ENCODE results near the gene LAG3. TPM values are rescaled to one million over a fixed set of nuclear protein-coding genes. Genes with fewer than 3 reads are reported as not detected.

The LAG3 gene
- total RNA-seq: 1 to 10 TPM in 1 of 4 donors, under 1 TPM in 1, not detected in 2; 0.52 to 1.1 TPM

DNA sequence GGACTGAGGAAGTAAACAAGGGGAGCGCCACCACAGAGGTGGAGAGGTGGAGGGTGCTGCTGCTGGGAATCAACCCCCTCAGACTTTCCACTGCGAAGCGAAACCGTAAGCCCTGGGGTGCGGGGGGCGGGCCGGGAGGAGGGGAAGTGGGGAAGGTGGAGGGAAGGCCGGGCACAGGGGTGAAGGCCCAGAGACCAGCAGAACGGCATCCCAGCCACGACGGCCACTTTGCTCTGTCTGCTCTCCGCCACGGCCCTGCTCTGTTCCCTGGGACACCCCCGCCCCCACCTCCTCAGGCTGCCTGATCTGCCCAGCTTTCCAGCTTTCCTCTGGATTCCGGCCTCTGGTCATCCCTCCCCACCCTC lies at the start of gene LAG3:
Gene LAG3 (plus strand): TSS at position 190 of the 365 bp plus-strand sequence. CDS start 333 bp downstream, outside the sequence.
- no peak within 1 kb of the TSS for H3K4me3 ChIP-seq (ENCODE audit: low read depth, poor library complexity, severe bottlenecking)
- no peak for TF ChIP-seq POLR2A (IDR thresholded peaks at IDR 0.05)
- TF ChIP-seq, protein P1, sequence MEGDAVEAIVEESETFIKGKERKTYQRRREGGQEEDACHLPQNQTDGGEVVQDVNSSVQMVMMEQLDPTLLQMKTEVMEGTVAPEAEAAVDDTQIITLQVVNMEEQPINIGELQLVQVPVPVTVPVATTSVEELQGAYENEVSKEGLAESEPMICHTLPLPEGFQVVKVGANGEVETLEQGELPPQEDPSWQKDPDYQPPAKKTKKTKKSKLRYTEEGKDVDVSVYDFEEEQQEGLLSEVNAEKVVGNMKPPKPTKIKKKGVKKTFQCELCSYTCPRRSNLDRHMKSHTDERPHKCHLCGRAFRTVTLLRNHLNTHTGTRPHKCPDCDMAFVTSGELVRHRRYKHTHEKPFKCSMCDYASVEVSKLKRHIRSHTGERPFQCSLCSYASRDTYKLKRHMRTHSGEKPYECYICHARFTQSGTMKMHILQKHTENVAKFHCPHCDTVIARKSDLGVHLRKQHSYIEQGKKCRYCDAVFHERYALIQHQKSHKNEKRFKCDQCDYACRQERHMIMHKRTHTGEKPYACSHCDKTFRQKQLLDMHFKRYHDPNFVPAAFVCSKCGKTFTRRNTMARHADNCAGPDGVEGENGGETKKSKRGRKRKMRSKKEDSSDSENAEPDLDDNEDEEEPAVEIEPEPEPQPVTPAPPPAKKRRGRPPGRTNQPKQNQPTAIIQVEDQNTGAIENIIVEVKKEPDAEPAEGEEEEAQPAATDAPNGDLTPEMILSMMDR (IDR thresholded peaks at IDR 0.05): no peak
- DNase-seq (ENCODE audit: low spot score in 2 of 2): no peak
- 68% methylated on average over 15 of the region's 15 CpGs for WGBS, 2 donors
- intact Hi-C loops (cut with DNase I; ENCODE audit: low total_unique reads): no loop called here

- no peak for DNase-seq (ENCODE audit: low spot score in 2 of 2)
- no peak for TF ChIP-seq POLR2A (IDR thresholded peaks at IDR 0.05)
- TF ChIP-seq, protein P1 (IDR thresholded peaks at IDR 0.05): no peak
- 84 to 87% methylated on average over 3 of the region's 3 CpGs for WGBS, 2 donors
- H3K4me3 ChIP-seq (ENCODE audit: low read depth, poor library complexity, severe bottlenecking): no peak overlapping the region
- intact Hi-C loops (cut with DNase I; ENCODE audit: low total_unique reads): no loop called here
Measured at GRCh38 chr12:6722863-6723262, 49.5 kb upstream of the LAG3 start.

- 0% methylated on average over 41 to 46 of the region's 49 CpGs for WGBS, 2 donors
- peak within 1 kb of the TSS; percentile 23 for H3K4me3 ChIP-seq (ENCODE audit: low read depth, poor library complexity, severe bottlenecking)
- peak in 1 of 2 donors; percentile 29 for TF ChIP-seq POLR2A (IDR thresholded peaks at IDR 0.05)
- TF ChIP-seq, protein P1 (IDR thresholded peaks at IDR 0.05): no peak
- intact Hi-C loops (cut with DNase I; ENCODE audit: low total_unique reads): no loop called here
- peak; percentile 98 to 99 for DNase-seq (ENCODE audit: low spot score in 2 of 2)
Measured at GRCh38 chr12:6723607-6724408, 48.5 kb upstream of the LAG3 start, which contains the start of gene COPS7A. TSS of gene COPS7A (plus strand) at chr12:6724046. CDS start at chr12:6724657, 611 bp downstream.

DNA sequence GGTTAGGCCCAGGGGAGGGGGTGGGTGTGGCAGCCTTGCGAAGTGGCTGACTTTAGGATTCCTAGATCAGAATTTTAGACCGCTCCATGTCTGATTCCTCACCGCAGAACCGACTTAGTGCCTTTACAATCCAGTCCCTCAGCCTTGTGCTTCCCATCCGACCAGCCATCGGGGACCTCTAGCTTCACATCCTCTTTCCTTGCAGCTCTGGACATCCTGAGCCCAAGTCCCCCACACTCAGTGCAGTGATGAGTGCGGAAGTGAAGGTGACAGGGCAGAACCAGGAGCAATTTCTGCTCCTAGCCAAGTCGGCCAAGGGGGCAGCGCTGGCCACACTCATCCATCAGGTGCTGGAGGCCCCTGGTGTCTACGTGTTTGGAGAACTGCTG lies 47.9 kb upstream of the LAG3 start:
- peak in 1 of 2 donors; percentile 21 for DNase-seq (ENCODE audit: low spot score in 2 of 2)
- TF ChIP-seq POLR2A (IDR thresholded peaks at IDR 0.05): no peak
- TF ChIP-seq, protein P1 (IDR thresholded peaks at IDR 0.05): no peak
- 5 to 10% methylated on average over 10 of the region's 10 CpGs for WGBS, 2 donors
- intact Hi-C loops (cut with DNase I; ENCODE audit: low total_unique reads): no loop called here
- H3K4me3 ChIP-seq (ENCODE audit: low read depth, poor library complexity, severe bottlenecking): no peak overlapping the region

DNA sequence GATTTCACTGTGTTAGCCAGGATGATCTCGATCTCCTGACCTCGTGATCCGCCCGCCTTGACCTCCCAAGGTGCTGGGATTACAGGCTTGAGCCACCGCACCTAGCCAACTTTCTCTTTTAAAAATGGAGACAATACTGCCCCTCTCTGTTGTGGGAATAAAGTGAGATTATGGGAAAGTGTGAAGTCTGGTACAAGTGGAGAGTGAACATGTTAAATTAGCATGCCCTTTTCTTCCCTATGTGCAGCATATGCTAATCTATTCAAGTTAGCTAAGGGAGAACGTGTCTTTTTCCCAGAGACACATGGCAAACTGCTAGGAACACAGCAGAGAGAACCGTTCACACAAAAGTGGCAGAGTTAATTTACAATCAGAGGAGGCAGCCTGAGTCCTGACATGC lies 47.0 kb upstream of the LAG3 start:
- DNase-seq (ENCODE audit: low spot score in 2 of 2): no peak
- WGBS, 2 donors: 89 to 90% methylated on average over 7 of the region's 7 CpGs
- TF ChIP-seq, protein P1 (IDR thresholded peaks at IDR 0.05): no peak
- no peak for TF ChIP-seq POLR2A (IDR thresholded peaks at IDR 0.05)
- intact Hi-C loops (cut with DNase I; ENCODE audit: low total_unique reads): no loop called here
- no peak overlapping the region for H3K4me3 ChIP-seq (ENCODE audit: low read depth, poor library complexity, severe bottlenecking)

Measured in lower leg skin (tissue), 4 donors.